SK-N-SH (cell line): ENCODE measurements around the gene MIER1. TPM values are rescaled to one million over a fixed set of nuclear protein-coding genes. Genes with fewer than 3 reads are reported as not detected.

Experiments
- CTCF ChIA-PET: fragments of 300-600, 350-600 bp; formaldehyde crosslinking; extraction: SDS; loops from one replicate; lab custom pipeline; 2021; lab: Yijun Ruan, JAX
- POLR2A ChIA-PET: fragments of 350-600 bp; sonication (Branson Sonifier 250); formaldehyde crosslinking; extraction: SDS; loops from one replicate; lab custom pipeline; 2020; ENCODE audit warnings: antibody characterized with exemption, inconsistent platforms; lab: Yijun Ruan, JAX
- DNase-seq: peaks from one replicate; pipeline ENCODE4 v3.0.0; 2012
- H2AFZ ChIP-seq: fragments of 200-600 bp; sonication (generic); 2 replicates; pipeline ENCODE4 v1.8.1; 2016; ENCODE audit warnings: antibody characterized with exemption, mild to moderate bottlenecking, low read depth
- H3F3A ChIP-seq: fragments of 200-600 bp; sonication (generic); replicated peaks from 2 replicates; pipeline ENCODE3; 2016; ENCODE audit warnings: antibody characterized with exemption, mild to moderate bottlenecking; ENCODE audit not compliant: insufficient read depth
- H3K27ac ChIP-seq, 2 experiments: fragments of 200-500 bp in 1 of 2; fragments of 200-600 bp in 1 of 2; sonication (Bioruptor generic) in 1 of 2; sonication (generic), shearing (Covaris generic) in 1 of 2; 2 replicates each; pipeline versions ENCODE4 v1.5.1 to v1.6.1; 2014 to 2016; ENCODE audit warnings: low read depth in 2 of 2, inconsistent platforms in 1 of 2, low read length in 1 of 2, mild to moderate bottlenecking in 1 of 2, mixed read lengths in 1 of 2
- H3K27me3 ChIP-seq: fragments of 200-600 bp; sonication (generic), shearing (Covaris generic); 2 replicates; pipeline ENCODE4 v1.6.1; 2016; ENCODE audit warnings: mixed run types; ENCODE audit not compliant: insufficient read depth
- H3K36me3 ChIP-seq, 2 experiments: fragments of 200-500 bp in 1 of 2; fragments of 200-600 bp in 1 of 2; sonication (Bioruptor generic) in 1 of 2; sonication (generic) in 1 of 2; replicated peaks in 1 of 2; 2 replicates each; pipeline versions ENCODE3 to v1.5.1; 2014 to 2016; ENCODE audit warnings: low read length in 1 of 2, mild to moderate bottlenecking in 1 of 2; ENCODE audit not compliant: insufficient read depth in 2 of 2, control insufficient read depth in 1 of 2
- H3K4me1 ChIP-seq, 2 experiments: fragments of 200-500 bp in 1 of 2; fragments of 200-600 bp in 1 of 2; sonication (Bioruptor generic) in 1 of 2; sonication (generic), shearing (Covaris generic) in 1 of 2; 2 replicates each; pipeline versions ENCODE4 v1.5.1 to v1.6.1; 2014 to 2016; ENCODE audit warnings: low read depth in 1 of 2, low read length in 1 of 2, mixed run types in 1 of 2; ENCODE audit not compliant: insufficient read depth in 2 of 2, control insufficient read depth in 1 of 2
- H3K4me2 ChIP-seq: fragments of 200-600 bp; sonication (generic), shearing (Covaris generic); 2 replicates; pipeline ENCODE4 v1.6.1; 2017; ENCODE audit warnings: mixed run types
- H3K4me3 ChIP-seq, 2 experiments: fragments of 200-500 bp in 1 of 2; fragments of 200-600 bp in 1 of 2; sonication (Bioruptor generic) in 1 of 2; sonication (generic), shearing (Covaris generic) in 1 of 2; 2 replicates each; pipeline versions ENCODE4 v1.5.1 to v1.8.1; 2014 to 2016; ENCODE audit warnings: low read depth in 2 of 2, inconsistent platforms in 1 of 2, low read length in 1 of 2, mild to moderate bottlenecking in 1 of 2, mixed read lengths in 1 of 2, moderate library complexity in 1 of 2
- H3K79me2 ChIP-seq: fragments of 200-600 bp; sonication (generic); 2 replicates; pipeline ENCODE4 v1.8.1; 2017; ENCODE audit warnings: mild to moderate bottlenecking; ENCODE audit not compliant: insufficient read depth
- H3K9ac ChIP-seq: fragments of 200-600 bp; sonication (generic); 2 replicates; pipeline ENCODE4 v1.6.1; 2017; ENCODE audit warnings: mixed run types
- H3K9me2 ChIP-seq: fragments of 200-600 bp; sonication (generic); 2 replicates; pipeline ENCODE4 v1.6.1; 2017; ENCODE audit warnings: mixed run types
- H3K9me3 ChIP-seq: fragments of 200-600 bp; sonication (generic); 2 replicates; pipeline ENCODE4 v1.6.1; 2017; ENCODE audit warnings: mixed run types, mild to moderate bottlenecking, moderate library complexity
- H4K20me1 ChIP-seq: fragments of 200-600 bp; sonication (generic); 2 replicates; pipeline ENCODE4 v1.6.1; 2017; ENCODE audit warnings: mild to moderate bottlenecking, mixed run types; ENCODE audit not compliant: insufficient read depth
- CHD2 ChIP-seq: fragments of 150-350 bp; IDR thresholded peaks from 2 replicates; pipeline ENCODE4 v1.6.1; 2018; ENCODE audit warnings: low read length; ENCODE audit not compliant: partially characterized antibody
- ELF1 ChIP-seq: IDR thresholded peaks from 2 replicates; pipeline ENCODE4 v1.4.0; 2012
- EZH2phosphoT487 ChIP-seq: fragments of 200-600 bp; sonication (generic); IDR thresholded peaks from 2 replicates; pipeline ENCODE4 v1.6.1; 2017; ENCODE audit warnings: low read depth, mixed run types, mild to moderate bottlenecking, antibody characterized with exemption, moderate library complexity, borderline replicate concordance
- FOXM1 ChIP-seq: IDR thresholded peaks from 2 replicates; pipeline ENCODE4 v1.4.0; 2012; ENCODE audit warnings: low read depth, mild to moderate bottlenecking
- GABPA ChIP-seq: IDR thresholded peaks from 2 replicates; pipeline ENCODE4 v1.4.0; 2012; ENCODE audit warnings: low read depth, mild to moderate bottlenecking
- MEF2A ChIP-seq: IDR thresholded peaks from 2 replicates; pipeline ENCODE4 v1.4.0; 2012; ENCODE audit warnings: low read depth, borderline replicate concordance
- MXI1 ChIP-seq: IDR thresholded peaks from 2 replicates; pipeline ENCODE4 v1.6.1; 2012; ENCODE audit warnings: mild to moderate bottlenecking, low read depth, low read length, improper control_type of control experiment
- NFIC ChIP-seq: IDR thresholded peaks from 2 replicates; pipeline ENCODE4 v1.4.0; 2012; ENCODE audit warnings: borderline replicate concordance
- NRF1 ChIP-seq: IDR thresholded peaks from 2 replicates; pipeline ENCODE4 v1.6.1; 2012; ENCODE audit warnings: low read depth, mild to moderate bottlenecking, low read length
- POLR2AphosphoS5 ChIP-seq: IDR thresholded peaks from 2 replicates; pipeline ENCODE4 v1.6.1; 2012; ENCODE audit warnings: low read depth, low read length
- RFX5 ChIP-seq: IDR thresholded peaks from 2 replicates; pipeline ENCODE4 v1.6.1; 2012; ENCODE audit warnings: mild to moderate bottlenecking, improper control_type of control experiment, low read length
- RXRA ChIP-seq: IDR thresholded peaks from 2 replicates; pipeline ENCODE4 v1.4.0; 2012; ENCODE audit warnings: low read depth, mild to moderate bottlenecking, borderline replicate concordance
- SIN3A ChIP-seq: IDR thresholded peaks from 2 replicates; pipeline ENCODE4 v1.6.1; 2012; ENCODE audit warnings: low read depth, mild to moderate bottlenecking, low read length, moderate library complexity, borderline replicate concordance
- TAF1 ChIP-seq: IDR thresholded peaks from 2 replicates; pipeline ENCODE4 v1.6.1; 2012; ENCODE audit warnings: low read depth, mild to moderate bottlenecking, low read length, moderate library complexity, borderline replicate concordance
- WGBS: methylation state at CpG from one replicate; pipeline ENCODE4 v1.1.6; 2017; ENCODE audit warnings: low lambda C conversion rate; 5-methylcytosine and 5-hydroxymethylcytosine counted together
- polyA plus RNA-seq, 3 experiments: library from polyadenylated mRNA; depleted of rRNA; stranded (reverse); fragments of >200 nt; gene quantifications; 2 replicates each; pipeline ENCODE4 v1.2.3, GENCODE V29; 2012
- TF ChIP-seq, protein P1 (sequence below): fragments of 200-600 bp; sonication (generic); IDR thresholded peaks from 2 replicates; pipeline ENCODE4 v1.6.1; 2017; ENCODE audit warnings: antibody characterized with exemption, mild to moderate bottlenecking, moderate library complexity
- TF ChIP-seq, protein P2 (sequence below): fragments of 150-350 bp; IDR thresholded peaks from 2 replicates; pipeline ENCODE4 v1.6.1; 2017; ENCODE audit warnings: antibody characterized with exemption, low read length, low read depth, borderline replicate concordance
- TF ChIP-seq, protein P3 (sequence below): IDR thresholded peaks from 2 replicates; pipeline ENCODE4 v1.4.0; 2012; ENCODE audit warnings: low read depth
- TF ChIP-seq, protein P4 (sequence below): IDR thresholded peaks from 2 replicates; pipeline ENCODE4 v1.4.0; 2012; ENCODE audit warnings: low read depth, borderline replicate concordance

The MIER1 gene
- polyA plus RNA-seq, 1 of the 3 experiments (the other 2 are of a cell fraction) = 4.4 TPM

DNA sequence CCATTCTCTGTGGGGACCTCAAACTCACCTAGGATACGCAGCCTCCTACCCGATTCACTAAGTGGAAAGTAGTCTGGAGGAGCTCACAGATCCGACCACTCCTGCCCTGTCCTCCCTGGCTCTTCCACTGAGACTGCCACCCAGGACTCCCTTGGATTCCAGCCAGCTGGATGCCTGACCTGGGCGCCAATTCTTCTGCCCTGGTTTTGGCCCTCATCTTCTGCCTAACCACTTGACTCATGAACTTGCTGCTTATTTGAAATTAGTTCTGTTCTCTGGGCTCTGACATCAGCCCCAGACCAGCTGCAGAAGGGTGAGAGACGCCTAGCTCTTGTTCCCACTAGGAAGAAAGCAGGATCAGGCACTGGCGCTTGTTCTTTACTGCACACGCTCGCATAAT is 80.3 kb downstream of the MIER1 start:
- H3K36me3 ChIP-seq = peaks cover 15 to 35% of the 10 kb centered on the region in 2 experiments
- TF ChIP-seq FOXM1 (no peak), TAF1 (no peak), MEF2A (no peak), GABPA (no peak), CHD2 (no peak), MXI1 (no peak), EZH2phosphoT487 (no peak), NFIC (no peak), POLR2AphosphoS5 (no peak), NRF1 (no peak), ELF1 (no peak), SIN3A (no peak), RFX5 (no peak), RXRA (no peak)
- TF ChIP-seq, protein P1, sequence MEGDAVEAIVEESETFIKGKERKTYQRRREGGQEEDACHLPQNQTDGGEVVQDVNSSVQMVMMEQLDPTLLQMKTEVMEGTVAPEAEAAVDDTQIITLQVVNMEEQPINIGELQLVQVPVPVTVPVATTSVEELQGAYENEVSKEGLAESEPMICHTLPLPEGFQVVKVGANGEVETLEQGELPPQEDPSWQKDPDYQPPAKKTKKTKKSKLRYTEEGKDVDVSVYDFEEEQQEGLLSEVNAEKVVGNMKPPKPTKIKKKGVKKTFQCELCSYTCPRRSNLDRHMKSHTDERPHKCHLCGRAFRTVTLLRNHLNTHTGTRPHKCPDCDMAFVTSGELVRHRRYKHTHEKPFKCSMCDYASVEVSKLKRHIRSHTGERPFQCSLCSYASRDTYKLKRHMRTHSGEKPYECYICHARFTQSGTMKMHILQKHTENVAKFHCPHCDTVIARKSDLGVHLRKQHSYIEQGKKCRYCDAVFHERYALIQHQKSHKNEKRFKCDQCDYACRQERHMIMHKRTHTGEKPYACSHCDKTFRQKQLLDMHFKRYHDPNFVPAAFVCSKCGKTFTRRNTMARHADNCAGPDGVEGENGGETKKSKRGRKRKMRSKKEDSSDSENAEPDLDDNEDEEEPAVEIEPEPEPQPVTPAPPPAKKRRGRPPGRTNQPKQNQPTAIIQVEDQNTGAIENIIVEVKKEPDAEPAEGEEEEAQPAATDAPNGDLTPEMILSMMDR = no peak
- TF ChIP-seq, protein P2, sequence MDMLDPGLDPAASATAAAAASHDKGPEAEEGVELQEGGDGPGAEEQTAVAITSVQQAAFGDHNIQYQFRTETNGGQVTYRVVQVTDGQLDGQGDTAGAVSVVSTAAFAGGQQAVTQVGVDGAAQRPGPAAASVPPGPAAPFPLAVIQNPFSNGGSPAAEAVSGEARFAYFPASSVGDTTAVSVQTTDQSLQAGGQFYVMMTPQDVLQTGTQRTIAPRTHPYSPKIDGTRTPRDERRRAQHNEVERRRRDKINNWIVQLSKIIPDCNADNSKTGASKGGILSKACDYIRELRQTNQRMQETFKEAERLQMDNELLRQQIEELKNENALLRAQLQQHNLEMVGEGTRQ = no peak
- TF ChIP-seq, protein P3, sequence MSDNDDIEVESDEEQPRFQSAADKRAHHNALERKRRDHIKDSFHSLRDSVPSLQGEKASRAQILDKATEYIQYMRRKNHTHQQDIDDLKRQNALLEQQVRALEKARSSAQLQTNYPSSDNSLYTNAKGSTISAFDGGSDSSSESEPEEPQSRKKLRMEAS = no peak
- TF ChIP-seq, protein P4, sequence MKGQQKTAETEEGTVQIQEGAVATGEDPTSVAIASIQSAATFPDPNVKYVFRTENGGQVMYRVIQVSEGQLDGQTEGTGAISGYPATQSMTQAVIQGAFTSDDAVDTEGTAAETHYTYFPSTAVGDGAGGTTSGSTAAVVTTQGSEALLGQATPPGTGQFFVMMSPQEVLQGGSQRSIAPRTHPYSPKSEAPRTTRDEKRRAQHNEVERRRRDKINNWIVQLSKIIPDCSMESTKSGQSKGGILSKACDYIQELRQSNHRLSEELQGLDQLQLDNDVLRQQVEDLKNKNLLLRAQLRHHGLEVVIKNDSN = no peak
- TF ChIP-seq, all 33 proteins: peak for 0
- H4K20me1 ChIP-seq = no peaks in the 10 kb centered on the region
- H3K9ac ChIP-seq = no peak overlapping the region
- H3K4me3 ChIP-seq = no peak overlapping the region
- H3K9me2 ChIP-seq = no peaks in the 10 kb centered on the region
- no peaks in the 10 kb centered on the region for H3K9me3 ChIP-seq
- H3F3A ChIP-seq = peaks cover 4% of the 10 kb centered on the region
- WGBS = 94% methylated on average over 8 of the region's 8 CpGs
- POLR2A ChIA-PET = no interaction called here
- no peak overlapping the region for H3K4me2 ChIP-seq
- no peaks in the 10 kb centered on the region for H3K4me1 ChIP-seq
- no peak overlapping the region for H2AFZ ChIP-seq
- no peak for DNase-seq
- no peak overlapping the region for H3K27ac ChIP-seq
- no peaks in the 10 kb centered on the region for H3K79me2 ChIP-seq
- CTCF ChIA-PET = interaction anchor here (1.1 to 2.4 kb wide), 5 partner anchors 9 to 209 kb away, joined by 3 to 13 read pairs (median 7); no protein-coding TSS in a partner anchor
- H3K27me3 ChIP-seq = no peaks in the 10 kb centered on the region
